Endothelial cell of hepatic sinusoid (primary cell): ENCODE measurements around the gene UTP18.
"Not testable (repeated sequence)": the region's sequence is repeated elsewhere in the genome, so short reads cannot be mapped to it uniquely, and the experiment has no call there.

Experiments
- in situ Hi-C: cut with HindIII; loops from 2 replicates; pipeline ENCODE4 v1.10.0; 2017; ENCODE audit warnings: low sequenced_read_pairs

Gene UTP18

DNA sequence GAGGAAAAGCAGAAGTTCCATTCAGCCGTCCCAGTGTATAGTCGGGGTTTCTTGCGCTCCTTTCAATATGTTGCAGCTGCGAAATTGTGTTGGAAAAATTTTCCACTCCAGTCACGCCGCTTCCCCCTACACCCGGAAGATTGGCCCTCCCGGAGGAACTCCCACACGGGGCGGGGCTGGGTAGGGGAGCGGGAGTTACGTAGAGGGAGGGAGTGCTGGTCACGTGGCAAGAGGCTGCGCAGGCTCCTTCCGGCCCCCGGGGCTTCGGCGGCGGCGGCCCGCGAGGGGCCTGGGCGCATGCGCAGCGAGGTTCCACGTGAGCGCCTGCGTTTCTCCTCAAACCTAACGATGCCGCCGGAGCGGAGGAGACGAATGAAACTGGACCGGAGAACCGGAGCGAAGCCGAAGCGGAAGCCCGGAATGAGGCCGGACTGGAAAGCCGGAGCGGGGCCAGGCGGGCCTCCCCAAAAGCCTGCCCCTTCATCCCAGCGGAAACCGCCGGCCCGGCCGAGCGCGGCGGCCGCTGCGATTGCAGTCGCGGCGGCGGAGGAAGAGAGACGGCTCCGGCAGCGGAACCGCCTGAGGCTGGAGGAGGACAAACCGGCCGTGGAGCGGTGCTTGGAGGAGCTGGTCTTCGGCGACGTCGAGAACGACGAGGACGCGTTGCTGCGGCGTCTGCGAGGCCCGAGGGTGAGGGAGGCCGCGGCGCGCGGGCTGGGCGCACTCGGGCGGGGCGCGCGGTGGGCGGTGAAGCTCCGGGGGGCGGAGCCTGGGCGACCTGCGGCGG lies at the start of gene UTP18:
TSS of gene UTP18 (plus strand) at position 310 of the 787 bp plus-strand sequence. CDS start at position 349, 39 bp downstream.
- in situ Hi-C loops: no loop called here

DNA sequence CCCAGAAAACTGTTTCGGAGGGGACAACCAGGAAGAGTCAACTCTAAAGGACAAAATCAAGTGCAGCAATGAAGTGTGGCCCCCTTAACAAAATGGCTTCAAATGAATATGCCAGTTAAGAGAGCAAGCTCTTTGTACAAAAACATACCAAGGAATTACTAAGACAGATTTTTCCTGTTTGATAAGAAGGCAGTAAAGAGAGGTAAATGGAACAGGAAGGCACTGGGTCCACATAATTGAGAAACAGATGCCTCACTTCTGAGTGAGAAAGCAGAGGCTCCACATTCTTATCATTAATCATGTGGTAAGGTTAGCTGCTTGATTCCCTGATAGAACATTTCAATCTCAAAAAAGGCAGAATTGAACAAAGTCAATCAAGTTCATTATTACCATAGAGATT lies 45.4 kb upstream of the UTP18 start:
- in situ Hi-C loops: no loop called here

DNA sequence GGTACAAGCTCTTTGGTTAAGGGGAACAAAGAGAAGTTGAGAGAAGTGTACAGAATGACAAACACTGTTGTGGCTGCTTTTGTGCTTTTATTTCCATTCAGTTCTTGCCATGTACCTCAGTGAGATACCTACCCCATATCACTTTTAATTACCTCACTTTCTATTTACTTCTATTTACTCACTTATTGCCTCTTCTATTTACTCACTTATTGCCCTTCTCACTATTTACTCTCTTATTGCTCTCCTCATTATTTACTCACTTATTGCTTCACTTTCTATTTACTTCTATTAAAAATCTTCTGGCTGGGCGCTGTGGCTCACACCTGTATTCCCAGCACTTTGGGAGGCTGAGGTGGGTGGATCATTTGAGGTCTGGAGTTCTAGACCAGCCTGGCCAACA lies 42.4 kb upstream of the UTP18 start:
- in situ Hi-C loops: no loop called here

DNA sequence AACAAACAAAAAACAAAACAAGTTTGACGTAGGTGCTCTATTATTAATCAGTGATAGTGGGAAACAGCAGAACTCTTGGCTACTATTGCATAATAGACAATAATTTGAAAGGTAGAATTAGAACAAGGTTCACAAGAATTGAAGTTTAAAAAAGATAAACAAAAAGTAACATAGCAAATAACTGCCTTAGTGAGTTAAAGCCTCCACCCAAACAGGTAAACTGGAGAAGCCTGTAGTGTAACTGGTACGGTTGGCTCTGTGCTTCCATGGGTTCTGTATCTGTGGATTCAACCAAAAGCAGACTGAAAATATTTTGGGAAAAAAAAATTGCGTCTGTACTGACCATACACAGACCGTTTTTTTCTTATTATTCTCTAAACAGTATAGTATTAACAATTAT lies 39.0 kb upstream of the UTP18 start:
- in situ Hi-C loops: no loop called here

DNA sequence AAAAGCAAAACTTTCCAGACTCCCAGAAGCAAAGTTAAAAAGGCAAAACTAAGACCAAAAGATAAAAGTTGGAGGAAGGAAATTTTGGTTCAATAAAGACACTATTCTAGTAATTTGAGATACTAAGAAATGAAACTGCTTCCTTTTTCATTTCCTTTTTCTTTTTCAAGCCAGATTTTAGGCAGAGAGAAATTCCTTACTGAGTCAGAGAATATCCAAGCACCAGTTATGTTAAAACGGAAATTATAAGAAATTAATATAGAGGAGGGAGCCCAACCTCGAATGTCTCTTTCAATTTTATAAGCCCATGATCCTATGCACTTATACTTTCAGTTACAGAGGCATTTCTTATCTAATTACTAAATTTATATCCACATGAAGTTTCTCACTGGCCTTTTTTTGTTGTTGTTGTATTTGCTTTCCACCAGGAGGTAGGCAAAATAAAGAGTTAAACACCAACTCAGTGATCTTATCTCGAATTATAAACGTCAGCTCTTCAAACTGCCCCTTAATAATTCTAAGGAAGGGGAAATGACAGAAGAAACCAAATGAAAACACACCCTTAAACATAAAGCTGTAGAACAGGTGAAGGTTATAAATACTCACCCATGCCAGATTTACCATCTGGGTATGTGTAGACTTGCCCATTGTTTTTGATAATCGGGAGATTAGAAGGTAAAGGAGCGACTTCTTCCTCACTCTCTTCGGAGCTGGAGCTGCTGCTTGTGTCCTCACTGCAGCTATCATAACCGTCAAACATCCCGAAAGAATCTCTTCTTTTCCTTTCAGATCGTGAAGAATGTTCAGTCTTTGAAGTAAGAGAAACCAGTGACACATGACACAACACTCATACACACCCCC lies 35.7 kb upstream of the UTP18 start:
- in situ Hi-C loops: no loop called here

DNA sequence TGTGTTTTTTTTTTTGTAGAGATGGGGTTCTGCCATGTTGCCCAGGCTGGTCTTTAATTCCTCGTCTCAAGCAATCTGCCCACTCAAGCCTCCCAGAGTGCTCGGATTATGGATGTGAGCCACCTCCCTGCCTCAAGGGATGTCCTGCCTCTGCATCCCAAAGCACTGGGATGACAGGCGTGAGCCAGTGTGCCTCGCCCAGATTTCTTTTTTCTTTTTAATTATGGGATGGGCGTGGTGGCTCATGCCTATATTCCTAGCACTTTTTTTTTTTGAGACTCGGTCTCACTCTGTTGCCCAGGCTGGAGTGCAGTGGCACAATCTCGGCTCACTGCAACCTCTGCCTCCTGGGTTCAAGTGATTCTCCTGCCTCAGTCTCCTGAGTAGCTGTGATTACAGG lies 34.8 kb upstream of the UTP18 start:
- in situ Hi-C loops: not testable (repeated sequence)

DNA sequence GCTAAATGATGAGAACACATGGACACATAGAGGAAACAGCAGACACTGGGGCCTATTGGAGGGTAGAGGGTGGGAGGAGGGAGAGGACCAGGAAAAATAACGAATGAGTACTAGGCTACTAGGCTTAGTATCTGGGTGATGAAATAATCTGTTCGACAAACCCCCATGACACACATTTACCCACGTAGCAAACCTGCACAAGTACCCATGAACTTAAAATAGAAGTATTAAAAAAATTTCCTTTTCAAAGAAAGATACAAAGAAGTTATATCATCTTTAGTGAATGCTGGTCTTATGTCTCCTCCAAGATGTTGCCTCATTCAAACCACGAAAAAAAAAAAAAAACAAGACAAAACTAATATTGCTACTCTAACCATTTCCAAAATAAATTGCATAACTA lies 32.2 kb upstream of the UTP18 start:
- in situ Hi-C loops: no loop called here

DNA sequence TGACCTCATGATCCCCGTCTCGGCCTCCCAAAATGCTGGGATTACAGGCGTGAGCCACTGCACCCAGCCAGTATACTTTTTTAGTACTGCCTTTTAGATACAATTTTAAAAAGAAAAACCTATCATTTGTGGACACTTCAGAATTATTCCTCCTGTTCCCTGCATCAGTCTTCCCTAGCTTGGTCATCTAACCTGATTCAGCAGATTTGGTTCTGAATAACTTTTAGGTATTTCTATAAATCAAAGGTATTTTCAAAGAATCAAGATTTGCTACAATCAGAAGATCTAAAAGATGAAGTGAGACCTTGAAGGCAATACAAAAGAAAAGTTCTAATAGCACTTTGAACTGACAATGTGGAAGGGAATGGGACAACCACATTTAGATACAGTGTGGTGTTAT lies 30.5 kb upstream of the UTP18 start:
- in situ Hi-C loops: no loop called here

DNA sequence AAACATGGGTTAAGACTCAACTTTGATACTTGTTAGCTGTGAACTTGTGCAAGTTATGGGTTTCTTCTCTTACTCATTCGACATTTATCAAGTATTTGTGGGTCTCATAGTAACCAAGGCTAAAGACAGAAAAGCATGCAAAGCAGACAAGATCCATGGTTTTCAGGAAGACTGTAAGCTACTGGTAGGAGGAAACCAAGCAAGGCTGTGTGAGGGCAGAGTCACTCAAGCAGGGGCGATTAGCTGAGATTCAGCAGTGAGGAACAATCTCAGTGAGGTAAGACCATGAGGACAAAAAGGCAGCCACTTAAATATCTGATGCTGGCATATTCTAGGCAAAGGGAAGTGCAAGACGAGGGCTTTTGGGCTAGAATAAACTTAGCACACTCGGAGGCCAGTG lies 30.0 kb upstream of the UTP18 start:
- in situ Hi-C loops: no loop called here

DNA sequence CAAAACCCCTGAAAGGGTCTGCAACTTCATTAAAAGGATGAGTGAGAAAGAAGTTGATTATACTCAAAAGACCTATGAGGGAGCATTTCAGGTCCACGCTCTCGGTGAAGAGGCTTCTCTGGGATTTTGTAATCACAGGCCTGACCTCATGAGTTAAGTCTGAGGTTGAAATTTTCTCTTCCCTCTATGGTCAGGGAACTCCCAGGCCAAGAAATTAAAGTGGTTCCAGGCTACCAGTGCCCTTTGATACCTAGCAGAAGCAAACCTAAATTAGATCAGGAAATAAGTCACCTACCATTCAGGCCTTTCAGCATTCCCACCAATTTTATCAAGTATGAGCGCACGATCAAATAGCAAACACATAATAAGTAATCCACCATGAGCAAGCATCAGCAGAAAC lies 28.3 kb upstream of the UTP18 start:
- in situ Hi-C loops: no loop called here

DNA sequence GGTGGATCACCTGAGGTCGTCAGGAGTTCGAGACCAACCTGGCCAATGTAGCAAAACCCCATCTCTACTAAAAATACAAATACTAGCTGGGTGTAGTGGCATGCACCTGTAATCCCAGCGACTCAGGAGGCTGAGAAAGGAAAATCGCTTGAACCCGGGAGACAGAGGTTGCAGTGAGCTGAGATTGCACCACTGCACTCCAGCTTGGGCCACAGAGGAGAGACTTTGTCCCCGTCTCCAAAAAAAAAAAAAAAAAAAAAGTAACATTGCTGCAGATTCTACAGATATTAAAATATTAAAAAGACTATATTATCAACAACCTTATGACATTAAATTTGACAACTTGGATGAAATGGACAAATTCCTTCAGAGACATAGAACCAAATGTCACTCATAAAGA lies 26.2 kb upstream of the UTP18 start:
- in situ Hi-C loops: no loop called here

DNA sequence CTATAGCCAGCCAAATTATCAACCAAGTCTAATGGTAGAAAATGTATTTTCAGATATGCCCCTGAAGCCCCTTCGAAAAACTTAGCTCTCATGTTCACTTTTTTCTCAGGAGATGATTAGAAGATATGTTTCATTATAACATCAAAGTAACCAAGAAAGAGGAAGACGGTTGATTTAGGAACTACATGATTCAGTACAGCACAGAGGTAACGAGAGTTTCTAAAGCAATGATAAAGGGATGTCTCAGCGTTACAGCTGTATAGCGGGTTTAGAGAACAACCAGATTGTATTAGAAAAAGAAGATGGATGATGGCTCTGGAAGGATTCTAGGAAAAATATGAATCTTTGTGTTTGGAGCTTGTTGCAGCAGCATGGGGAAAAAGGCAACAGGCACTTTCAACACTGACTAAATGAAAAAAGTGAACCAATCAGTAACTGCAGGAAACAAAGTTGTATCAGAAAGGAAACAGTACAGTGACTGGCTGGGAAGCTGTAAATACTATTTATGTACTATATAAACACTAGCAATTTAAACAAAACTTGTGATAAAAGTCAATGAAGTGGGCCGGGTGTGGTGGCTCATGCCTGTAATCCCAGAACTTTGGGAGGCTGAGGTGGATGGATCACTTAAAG lies 22.0 kb upstream of the UTP18 start:
- in situ Hi-C loops: no loop called here

DNA sequence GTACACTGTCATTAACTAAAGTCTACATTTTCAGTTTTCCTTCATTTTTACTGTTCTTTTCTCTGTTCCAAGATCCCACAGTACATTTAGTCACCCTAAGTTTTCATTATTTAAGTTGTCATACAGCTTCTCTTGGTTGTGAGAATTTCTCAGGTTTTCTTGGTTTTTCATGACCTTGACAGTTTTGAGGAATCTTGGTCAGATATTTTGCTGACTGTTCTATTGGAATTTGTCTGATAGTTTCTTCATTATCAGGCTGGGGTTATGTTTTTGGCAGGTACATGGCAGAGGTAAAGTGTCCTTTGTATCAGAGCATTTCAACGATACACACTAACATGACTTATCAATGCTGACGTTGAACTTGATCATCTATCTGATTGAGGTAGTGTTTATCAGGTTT lies 20.1 kb upstream of the UTP18 start:
- in situ Hi-C loops: no loop called here

DNA sequence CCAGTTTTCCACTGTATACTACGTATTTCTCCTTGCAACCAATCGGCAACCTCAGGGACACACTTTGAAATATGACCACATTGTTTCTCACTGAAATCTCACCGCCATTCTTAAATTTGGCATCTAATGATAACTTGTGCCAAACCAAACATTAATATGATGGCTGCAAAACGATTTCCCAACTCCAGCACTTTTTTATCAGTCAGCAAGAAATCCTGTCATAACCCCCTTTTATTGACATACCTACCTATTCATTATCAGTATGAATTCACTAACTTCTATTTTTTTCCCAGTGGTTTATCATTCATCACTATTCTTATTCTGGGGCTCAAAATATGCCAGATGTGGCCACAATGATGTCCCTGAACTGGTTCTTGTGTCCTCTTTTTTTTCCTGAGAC lies 16.3 kb upstream of the UTP18 start:
- in situ Hi-C loops: no loop called here

DNA sequence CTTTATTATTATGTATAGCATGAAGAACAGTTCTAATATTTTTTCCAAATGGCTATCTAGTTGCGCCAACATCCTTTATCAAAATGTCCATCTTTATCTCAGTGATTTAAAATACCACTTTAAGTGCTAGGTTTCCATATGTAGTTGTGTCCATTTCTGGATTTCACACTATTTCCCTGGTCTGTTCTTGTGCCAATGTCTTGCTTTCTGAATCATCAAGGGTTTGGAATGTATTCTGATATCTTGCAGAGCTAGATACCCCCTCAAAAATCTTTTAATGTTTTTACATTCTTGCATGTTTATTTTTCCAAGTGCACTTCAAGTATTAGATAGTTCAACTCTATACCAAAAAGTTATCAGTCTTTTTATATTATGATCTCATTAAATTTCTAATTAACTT lies 14.8 kb upstream of the UTP18 start:
- in situ Hi-C loops: no loop called here

DNA sequence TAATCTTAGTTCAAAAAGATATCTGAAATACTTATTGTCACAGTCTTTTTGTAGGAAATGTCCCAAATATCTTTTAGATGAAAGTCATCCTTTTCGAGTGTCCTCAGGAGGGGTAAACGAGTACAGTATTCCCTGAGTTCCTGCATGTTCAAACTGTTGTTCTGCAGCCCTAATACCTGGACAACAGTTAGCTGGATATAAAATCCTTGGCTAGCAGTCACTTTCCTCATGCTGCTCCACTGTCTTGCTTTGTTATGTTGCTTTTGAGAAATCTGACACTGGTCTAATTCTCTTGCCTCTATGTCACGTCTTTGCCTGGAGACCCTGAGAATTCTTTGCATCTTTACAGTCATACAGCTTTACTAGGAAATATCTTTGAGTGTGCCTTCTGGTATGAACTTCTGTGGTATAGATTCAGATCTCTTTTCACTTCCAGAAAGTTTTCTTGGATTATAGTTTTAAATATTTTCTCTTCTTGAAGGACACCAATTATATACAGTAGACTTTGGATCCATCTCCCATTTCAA lies 10.0 kb upstream of the UTP18 start:
- in situ Hi-C loops: no loop called here

DNA sequence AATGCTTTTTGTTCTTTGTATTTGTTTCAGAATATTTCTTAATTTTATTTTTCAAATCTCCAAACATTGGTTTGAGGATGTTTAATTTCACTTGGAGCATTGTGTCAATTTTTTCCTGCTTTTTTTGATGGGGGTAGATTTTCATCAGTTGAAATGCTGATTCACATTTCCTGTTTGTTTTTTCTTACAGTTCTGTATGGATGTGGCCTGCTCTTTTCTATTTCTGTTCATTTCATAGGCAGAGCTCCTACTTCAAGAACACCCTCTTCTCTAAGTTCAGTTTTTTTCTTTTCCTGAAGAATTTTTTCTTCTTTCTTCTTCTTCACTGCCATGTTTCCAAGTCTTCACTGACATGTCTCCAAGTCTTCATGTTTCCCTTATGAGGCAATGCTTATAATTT lies 9.3 kb upstream of the UTP18 start:
- in situ Hi-C loops: no loop called here

DNA sequence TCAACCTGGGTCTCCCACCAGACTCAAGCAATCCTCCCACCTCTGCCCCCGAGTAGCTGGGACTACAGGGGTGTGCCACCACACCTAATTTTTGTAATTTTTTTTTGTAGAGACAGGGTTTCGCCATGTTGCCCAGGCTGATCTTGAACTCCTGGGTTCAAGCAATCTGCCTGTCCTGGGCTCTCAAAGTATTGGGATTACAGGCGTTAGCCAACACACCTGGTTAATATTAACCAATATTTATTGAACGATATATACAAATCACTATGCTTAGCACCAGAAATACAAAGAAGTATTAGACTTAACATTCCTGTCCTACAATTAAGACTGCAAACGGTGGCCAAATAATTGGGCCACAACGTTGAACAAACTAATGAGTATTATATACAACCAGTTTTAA lies 4.7 kb upstream of the UTP18 start:
- in situ Hi-C loops: no loop called here

DNA sequence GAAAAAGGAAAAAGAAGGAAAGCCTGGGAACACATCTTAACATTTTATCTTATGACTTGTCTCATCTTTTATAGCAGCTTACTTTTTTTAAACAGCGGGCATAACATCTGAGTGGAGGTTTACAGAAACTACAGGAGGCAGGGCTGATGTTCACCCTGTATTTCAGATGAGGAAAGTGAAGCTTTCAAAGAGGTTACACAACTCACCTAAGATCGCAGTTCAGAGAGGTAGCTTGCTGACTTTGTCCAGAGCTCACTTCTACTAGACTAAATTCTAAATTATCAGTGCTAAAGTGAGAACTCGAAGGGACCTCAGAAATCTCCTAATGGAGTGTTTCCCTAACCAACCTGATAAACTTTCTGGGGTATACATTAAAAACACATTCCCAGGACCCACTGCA lies 4.2 kb upstream of the UTP18 start:
- in situ Hi-C loops: no loop called here

DNA sequence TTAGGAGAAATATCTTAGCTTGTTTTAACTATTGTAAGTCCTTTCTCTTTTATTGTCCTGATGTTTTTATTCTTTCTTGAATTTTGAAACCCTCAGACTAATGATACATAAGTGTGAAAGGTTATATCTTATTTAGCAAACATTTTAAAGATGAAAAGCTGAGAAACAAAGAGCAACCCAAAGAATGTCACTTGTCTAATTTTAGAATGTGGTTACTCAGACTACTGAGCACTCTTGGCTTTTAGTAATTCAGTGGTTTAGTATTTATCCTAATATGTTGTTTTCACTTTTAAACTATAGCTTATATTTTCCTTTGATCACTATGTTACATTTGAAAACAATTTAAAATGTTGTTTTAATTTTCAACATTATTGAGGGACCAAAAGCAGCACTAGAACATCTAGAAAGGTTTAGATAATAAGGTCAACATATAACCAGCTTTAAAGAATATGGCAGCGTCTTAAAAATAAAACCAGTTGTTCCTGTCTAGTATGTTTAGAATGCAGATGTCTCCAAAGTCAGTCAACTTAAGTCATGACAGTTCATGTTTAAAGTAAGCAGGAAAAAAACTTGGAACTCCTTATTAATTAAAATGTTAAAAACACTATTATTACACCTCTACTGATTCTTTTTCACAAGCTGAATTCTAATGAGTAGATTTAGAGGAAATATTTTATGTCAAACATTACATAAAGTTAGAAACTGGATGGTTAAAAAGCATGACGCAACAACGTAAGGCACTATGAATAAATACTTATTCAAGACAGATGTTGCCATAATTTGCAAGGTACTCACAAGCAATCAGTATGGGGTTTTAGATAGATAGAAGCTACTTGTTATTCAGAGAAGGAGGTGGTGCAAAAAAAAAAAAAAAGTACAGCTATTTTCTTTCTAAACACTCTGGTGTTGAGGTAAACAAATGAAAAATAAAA lies 2.9 kb upstream of the UTP18 start:
- in situ Hi-C loops: no loop called here
